ENCODE results near the gene NECAB2.
"Not testable (repeated sequence)": the region's sequence is repeated elsewhere in the genome, so short reads cannot be mapped to it uniquely, and the experiment has no call there.

NECAB2 gene

GRCh38 chr16:83936581-83937165 lies 31.4 kb upstream of the NECAB2 start:
- DNase-seq = no peak

- DNase-seq = no peak
Observed at GRCh38 chr16:83937267-83937666, 30.8 kb upstream of the NECAB2 start.

- no peak for DNase-seq
Observed at GRCh38 chr16:83937922-83938885, 29.8 kb upstream of the NECAB2 start.

GRCh38 chr16:83939266-83939855 lies 28.7 kb upstream of the NECAB2 start:
- DNase-seq = peak in 1 of 2 donors; percentile 35

- DNase-seq = no peak
Observed at GRCh38 chr16:83940119-83940518, 27.9 kb upstream of the NECAB2 start.

GRCh38 chr16:83940630-83941378 lies 27.2 kb upstream of the NECAB2 start:
- DNase-seq = no peak

- DNase-seq = not testable (repeated sequence)
Observed at GRCh38 chr16:83941546-83941945, 26.5 kb upstream of the NECAB2 start.

GRCh38 chr16:83942074-83942473 lies 26.0 kb upstream of the NECAB2 start:
- DNase-seq = no peak

GRCh38 chr16:83942815-83943515 lies 25.1 kb upstream of the NECAB2 start:
- no peak for DNase-seq

- no peak for DNase-seq
Observed at GRCh38 chr16:83943516-83944050, 24.5 kb upstream of the NECAB2 start.

GRCh38 chr16:83945587-83945986 lies 22.5 kb upstream of the NECAB2 start:
- no peak for DNase-seq

GRCh38 chr16:83946154-83946780 lies 21.8 kb upstream of the NECAB2 start:
- no peak for DNase-seq

GRCh38 chr16:83946781-83947566 lies 21.1 kb upstream of the NECAB2 start:
- DNase-seq = no peak

GRCh38 chr16:83947642-83948234 lies 20.3 kb upstream of the NECAB2 start:
- no peak for DNase-seq

GRCh38 chr16:83948914-83949723 lies 18.9 kb upstream of the NECAB2 start:
- no peak for DNase-seq

GRCh38 chr16:83949724-83950001 lies 18.4 kb upstream of the NECAB2 start:
- DNase-seq = no peak

GRCh38 chr16:83950862-83951399 lies 17.1 kb upstream of the NECAB2 start:
- not testable (repeated sequence) for DNase-seq

- no peak for DNase-seq
Observed at GRCh38 chr16:83951544-83951943, 16.5 kb upstream of the NECAB2 start.

- no peak for DNase-seq
Observed at GRCh38 chr16:83952587-83952939, 15.5 kb upstream of the NECAB2 start.

Data from CD4-positive, alpha-beta T cell treated with Interleukin-1 beta for 1 hour (primary cell).